ENCODE data around the gene DAAM2. TPM values are rescaled to one million over a fixed set of nuclear protein-coding genes. Genes with fewer than 3 reads are reported as not detected.

Gene DAAM2
- total and polyA plus RNA-seq, 2 of the 8 experiments (the other 6 are each of a cell fraction or from before 2014, with no cell fraction given): 1.5 to 2.9 TPM

- Histone ChIP-seq H3K18ac (ENCODE audit: extremely low read depth, low read length) (no peak overlapping the region; the same call in 1 of the 2 replicates), H4K20me1 (replicated peaks in 1 of 2; ENCODE audit: control insufficient read depth in 1 of 2, insufficient read depth in 2 of 2, low read length in 2 of 2) (no peaks in the 10 kb centered on the region), H3K36me3 (ENCODE audit: control insufficient read depth in 2 of 4, insufficient read depth in 4 of 4, low read length in 3 of 4) (peaks cover 0 to under 1% (median 0%) of the 10 kb centered on the region in 4 experiments; a peak in 1 of 8 replicates), H3K14ac (ENCODE audit: insufficient read length) (no peak overlapping the region), H4K5ac (ENCODE audit: insufficient read length, low read depth, low read length) (no peak overlapping the region), H2BK120ac (replicated peaks; ENCODE audit: low read depth, low read length) (no peak overlapping the region), H2BK5ac (ENCODE audit: low read depth, low read length) (no peak overlapping the region), H3K4me3 (ENCODE audit: extremely low read depth in 1 of 4, insufficient read depth in 2 of 4, low read depth in 3 of 4, low read length in 4 of 4) (no peak overlapping the region), H3K9me3 (ENCODE audit: insufficient read depth in 2 of 2, low read depth in 1 of 2, low read length in 1 of 2) (no peaks in the 10 kb centered on the region), H3K79me2 (ENCODE audit: control insufficient read depth in 1 of 2, insufficient read depth in 2 of 2, low read length in 2 of 2) (no peaks in the 10 kb centered on the region), H3K27me3 (replicated peaks in 1 of 4; ENCODE audit: control insufficient read depth in 3 of 4, extremely low read depth in 1 of 4, insufficient read depth in 3 of 4, low read length in 3 of 4) (0 out of 7 replicates have a peak, but pooled peaks cover 0 to 2% (median 0%) of the 10 kb centered on the region in 4 experiments), H4K8ac (ENCODE audit: extremely low read depth, insufficient read depth, low read length) (no peak overlapping the region), H3K23ac (ENCODE audit: insufficient read length) (no peak overlapping the region), H2AK5ac (ENCODE audit: low read depth, low read length) (no peak overlapping the region), H3K4ac (replicated peaks; ENCODE audit: insufficient read length, low read depth, low read length) (no peak overlapping the region), H2AFZ (ENCODE audit: low read length) (no peak overlapping the region), H4K91ac (replicated peaks; ENCODE audit: insufficient read length, low read length) (no peak overlapping the region), H2BK15ac (ENCODE audit: low read length) (no peak overlapping the region), H2BK12ac (ENCODE audit: low read depth, low read length) (no peak overlapping the region), H3K79me1 (ENCODE audit: low read depth, low read length) (no peaks in the 10 kb centered on the region), H3K56ac (replicated peaks; ENCODE audit: insufficient read length, low read depth, low read length) (no peak overlapping the region), H3K27ac (ENCODE audit: low read depth, low read length) (no peak overlapping the region), H3K9ac (replicated peaks in 1 of 4; ENCODE audit: extremely low read depth in 1 of 4, low read depth in 3 of 4, low read length in 3 of 4) (no peak overlapping the region), H3K23me2 (ENCODE audit: low read depth, low read length) (no peaks in the 10 kb centered on the region), H3K4me2 (ENCODE audit: insufficient read depth in 1 of 2, low read depth in 2 of 2, low read length in 2 of 2) (no peak overlapping the region), H2BK20ac (ENCODE audit: low read length) (no peak overlapping the region), H3K4me1 (replicated peaks in 1 of 4; ENCODE audit: control insufficient read depth in 3 of 4, insufficient read depth in 4 of 4, low read length in 3 of 4) (peaks cover 0 to 12% (median 7%) of the 10 kb centered on the region in 4 experiments; a peak in 4 of 7 replicates)
- ChIA-PET POLR2A (ENCODE audit: partially characterized antibody) (interaction anchor here (1.1 kb wide), 2 partner anchors 9 to 858 kb away, joined by 3 read pairs; no protein-coding TSS in a partner anchor), CTCF (ENCODE audit: partially characterized antibody) (interaction anchor here (0.5 to 1.9 kb wide), 6 partner anchors 9 to 539 kb away, joined by 3 to 5 read pairs (median 4); no protein-coding TSS in a partner anchor)
- TF ChIP-seq GTF2F1 (IDR thresholded peaks at IDR 0.05; ENCODE audit: borderline replicate concordance, low read depth, low read length) (no peak), MAX (IDR thresholded peaks at IDR 0.05) (no peak), BRCA1 (IDR thresholded peaks at IDR 0.05; ENCODE audit: low read depth, low read length) (no peak), KDM5A (IDR thresholded peaks at IDR 0.05; ENCODE audit: low read length) (no peak), EP300 (IDR thresholded peaks at IDR 0.05; ENCODE audit: borderline replicate concordance in 1 of 2, low read depth in 2 of 2, low read length in 2 of 2) (no peak), ATF2 (IDR thresholded peaks at IDR 0.05; ENCODE audit: low read length) (no peak), BACH1 (IDR thresholded peaks at IDR 0.05; ENCODE audit: low read length) (no peak), KDM4A (IDR thresholded peaks at IDR 0.05; ENCODE audit: low read depth, low read length, severe bottlenecking) (no peak), USF2 (IDR thresholded peaks at IDR 0.05; ENCODE audit: low read length) (no peak), SP1 (IDR thresholded peaks at IDR 0.05; ENCODE audit: low read depth, low read length) (no peak)
- no peak for FAIRE-seq
- WGBS, 2 experiments (ENCODE audit: extremely low coverage in 1 of 2, insufficient coverage in 1 of 2, insufficient read length in 1 of 2, insufficient replicate concordance in 2 of 2, low coverage in 1 of 2, low lambda C conversion rate in 2 of 2, missing lambda C conversion rate in 1 of 2): 80% methylated on average over 10 of the region's 10 CpGs; no CpG with 5 or more reads in 1 of the 2 experiments
- no peak for DNase-seq (ENCODE audit: low read depth in 1 of 2, low spot score in 2 of 2)
These were observed 109.0 kb downstream of the DAAM2 start for GRCh38 chr6:39901116-39901655.
